Endothelial cell of umbilical vein (primary cell): ENCODE measurements around the gene DTD1. TPM values are rescaled to one million over a fixed set of nuclear protein-coding genes. Genes with fewer than 3 reads are reported as not detected.

Experiments used
- BruUV-seq: library from RNA; stranded (reverse); fragments of 400-500 nt; replicated peaks from 2 replicates; lab custom pipeline; 2021; lab: Mats Ljungman, UMichigan
- CTCF ChIA-PET: fragments of 300-600, 350-600 bp; sonication (Branson Sonifier 250); formaldehyde crosslinking; loops from one replicate; lab custom pipeline; 2021; ENCODE audit warnings: antibody characterized with exemption, inconsistent platforms; lab: Charles Lee
- POLR2A ChIA-PET: fragments of 300-600, 350-600 bp; sonication (Branson Sonifier 250); formaldehyde crosslinking; loops from one replicate; lab custom pipeline; 2021; ENCODE audit warnings: antibody characterized with exemption, inconsistent platforms; lab: Charles Lee
- DNase-seq: peaks from one replicate; pipeline ENCODE4 v3.0.0-alpha.2; 2011; ENCODE audit warnings: low read depth, low spot score
- FAIRE-seq: peaks from 2 replicates; lab custom pipeline; 2011; peaks lifted over from hg19 to GRCh38; lab: Jason Lieb, UNC
- H2AFZ ChIP-seq: 2 replicates; pipeline ENCODE4 v1.6.0; 2012; ENCODE audit warnings: low read depth, low read length, control low read depth, inconsistent platforms
- H3K27ac ChIP-seq: 2 replicates; pipeline ENCODE4 v1.5.1; 2011; ENCODE audit warnings: low read depth, mild to moderate bottlenecking, control low read depth, low read length, moderate library complexity; ENCODE audit not compliant: insufficient read depth
- H3K27me3 ChIP-seq, 2 experiments: 2 replicates each; pipeline versions ENCODE4 v1.6.0 to v1.6.1; 2011; ENCODE audit warnings: low read length in 2 of 2, mixed read lengths in 1 of 2; ENCODE audit not compliant: control insufficient read depth in 2 of 2, insufficient read depth in 2 of 2
- H3K36me3 ChIP-seq, 2 experiments: 2 replicates in 1 of 2; 3 replicates in 1 of 2; pipeline ENCODE4 v1.5.1; 2011; ENCODE audit warnings: low read length in 2 of 2, mild to moderate bottlenecking in 1 of 2, moderate library complexity in 1 of 2; ENCODE audit not compliant: control insufficient read depth in 2 of 2, insufficient read depth in 2 of 2; ENCODE audit errors: extremely low read depth in 1 of 2
- H3K4me1 ChIP-seq: 3 replicates; pipeline ENCODE4 v1.5.1; 2011; ENCODE audit warnings: mild to moderate bottlenecking, low read length; ENCODE audit not compliant: control insufficient read depth, insufficient read depth; ENCODE audit errors: extremely low read depth
- H3K4me2 ChIP-seq: 2 replicates; pipeline ENCODE4 v1.6.1; 2011; ENCODE audit warnings: low read length, control low read depth, mixed read lengths; ENCODE audit not compliant: insufficient read depth
- H3K4me3 ChIP-seq, 3 experiments: fragments of 200-600 bp in 1 of 3; sonication (generic), shearing (Covaris generic) in 1 of 3; replicated peaks in 1 of 3; 2 replicates each; pipeline ENCODE4 v1.5.1; 2011 to 2016; ENCODE audit warnings: control low read depth in 3 of 3, low read length in 3 of 3, mild to moderate bottlenecking in 2 of 3, inconsistent platforms in 1 of 3, low read depth in 1 of 3, moderate library complexity in 1 of 3; ENCODE audit not compliant: insufficient read depth in 1 of 3
- H3K79me2 ChIP-seq: 2 replicates; pipeline ENCODE4 v1.6.0; 2012; ENCODE audit warnings: low read length, inconsistent platforms; ENCODE audit not compliant: control insufficient read depth, insufficient read depth
- H3K9ac ChIP-seq: replicated peaks from 2 replicates; pipeline ENCODE3; 2011; ENCODE audit warnings: low read length, control low read depth; ENCODE audit not compliant: insufficient read depth; ENCODE audit errors: extremely low read depth
- H3K9me1 ChIP-seq: replicated peaks from 3 replicates; pipeline ENCODE4 v1.6.0; 2011; ENCODE audit warnings: mild to moderate bottlenecking, low read length; ENCODE audit not compliant: control insufficient read depth, insufficient read depth; ENCODE audit errors: extremely low read depth
- H3K9me3 ChIP-seq: replicated peaks from 2 replicates; pipeline ENCODE4 v1.5.1; 2012; ENCODE audit warnings: low read length, inconsistent platforms; ENCODE audit not compliant: control insufficient read depth, insufficient read depth
- H4K20me1 ChIP-seq: replicated peaks from 2 replicates; pipeline ENCODE3; 2011; ENCODE audit warnings: mild to moderate bottlenecking, low read length; ENCODE audit not compliant: control insufficient read depth, insufficient read depth; ENCODE audit errors: extremely low read depth
- CTCF ChIP-seq, 2 donors: IDR thresholded peaks; 1 replicate in 1 of 2; 2 replicates in 1 of 2; pipeline ENCODE4 v1.5.1; 2011; ENCODE audit warnings: low read length in 2 of 2, mild to moderate bottlenecking in 2 of 2, moderate library complexity in 2 of 2, control low read depth in 1 of 2, inconsistent platforms in 1 of 2, low read depth in 1 of 2; ENCODE audit not compliant: insufficient read depth in 1 of 2; ENCODE audit errors: extremely low read depth in 1 of 2
- EZH2 ChIP-seq: IDR thresholded peaks from 2 replicates; pipeline ENCODE4 v1.6.1; 2012; ENCODE audit warnings: borderline replicate concordance, low read depth, mild to moderate bottlenecking, moderate library complexity, low read length, inconsistent platforms; ENCODE audit not compliant: severe bottlenecking
- FOS ChIP-seq: IDR thresholded peaks from 2 replicates; pipeline ENCODE4 v1.6.1; 2011; ENCODE audit warnings: mild to moderate bottlenecking, low read length, moderate library complexity, borderline replicate concordance; ENCODE audit not compliant: insufficient read depth
- GATA2 ChIP-seq: IDR thresholded peaks from 2 replicates; pipeline ENCODE4 v1.7.0; 2011; ENCODE audit warnings: low read depth, mild to moderate bottlenecking, moderate library complexity, mixed read lengths, low read length; ENCODE audit not compliant: insufficient read length, insufficient read depth
- JUN ChIP-seq: IDR thresholded peaks from 2 replicates; pipeline ENCODE4 v1.6.1; 2011; ENCODE audit warnings: borderline replicate concordance, low read depth; ENCODE audit not compliant: insufficient read length, insufficient read depth
- MYC ChIP-seq: IDR thresholded peaks from one replicate; pipeline ENCODE4 v1.6.1; 2011; ENCODE audit warnings: mild to moderate bottlenecking, low read depth, low read length
- POLR2A ChIP-seq: IDR thresholded peaks from 2 replicates; pipeline ENCODE4 v1.6.1; 2012; ENCODE audit warnings: low read depth, mild to moderate bottlenecking, control low read depth, low read length
- POLR2AphosphoS5 ChIP-seq: IDR thresholded peaks from 2 replicates; pipeline ENCODE4 v1.6.1; 2012; ENCODE audit warnings: low read depth, mild to moderate bottlenecking, control low read depth, low read length, moderate library complexity; ENCODE audit not compliant: insufficient read depth
- dilution Hi-C: fragments of 300-500 bp; cut with MboI; formaldehyde crosslinking; loops from one replicate; pipeline ENCODE4 v1.15.0; 2019; ENCODE audit warnings: low sequenced_read_pairs; ENCODE audit not compliant: extremely low pct_ligation_motif_present
- intact Hi-C: fragments of 100-400 bp; cut with micrococcal nuclease; formaldehyde crosslinking; loops from one replicate; pipeline ENCODE4 v1.10.0; 2022
- polyA plus RNA-seq, 4 experiments: library from polyadenylated mRNA; depleted of rRNA in 3 of 4; stranded (reverse) in 3 of 4; unstranded in 1 of 4; fragments of >200 nt; gene quantifications; 2 replicates each; pipeline versions ENCODE4 v1.2.1 to v1.2.3, GENCODE V29; 2011 to 2012; ENCODE audit warnings: missing spikeins in 1 of 4
- total RNA-seq: library from RNA; stranded (reverse); gene quantifications from 2 replicates; pipeline ENCODE4 v1.2.3, GENCODE V29; 2021
- TF ChIP-seq, protein P1 (sequence below): IDR thresholded peaks from 2 replicates; pipeline ENCODE4 v1.6.1; 2011; ENCODE audit not compliant: insufficient read depth, insufficient read length

The DTD1 gene
- total and polyA plus RNA-seq, 2 donors (not counting 3 experiments of a cell fraction or from before 2014, with no cell fraction given): 48.2 to 50.8 TPM

GRCh38 chr20:18645851-18646250, 58.0 kb downstream of the DTD1 start:
- intact Hi-C loops (no loop called here), dilution Hi-C loops (no loop called here)
- no peaks in the 10 kb centered on the region for H3K79me2 ChIP-seq
- no peaks in the 10 kb centered on the region for H4K20me1 ChIP-seq
- no peaks in the 10 kb centered on the region for H3K4me1 ChIP-seq
- H3K9ac ChIP-seq: no peak overlapping the region
- no peak for FAIRE-seq
- no peaks in the 10 kb centered on the region for H3K36me3 ChIP-seq
- POLR2A ChIA-PET: no interaction called here
- H3K9me1 ChIP-seq: no peaks in the 10 kb centered on the region
- no peak overlapping the region for H3K4me3 ChIP-seq
- no peak overlapping the region for H2AFZ ChIP-seq
- no peak overlapping the region for H3K4me2 ChIP-seq
- BruUV-seq: no TSS peak
- H3K27ac ChIP-seq: no peak overlapping the region
- CTCF ChIA-PET: no interaction called here
- TF ChIP-seq FOS: no peak
- no peak for TF ChIP-seq GATA2
- TF ChIP-seq MYC: no peak
- TF ChIP-seq, protein P1, sequence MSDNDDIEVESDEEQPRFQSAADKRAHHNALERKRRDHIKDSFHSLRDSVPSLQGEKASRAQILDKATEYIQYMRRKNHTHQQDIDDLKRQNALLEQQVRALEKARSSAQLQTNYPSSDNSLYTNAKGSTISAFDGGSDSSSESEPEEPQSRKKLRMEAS: no peak
- no peak for TF ChIP-seq CTCF (IDR thresholded peaks at IDR 0.05; ENCODE audit: extremely low read depth in 1 of 2, insufficient read depth in 1 of 2, low read depth in 1 of 2, low read length in 2 of 2)
- no peak for TF ChIP-seq JUN
- TF ChIP-seq POLR2A: no peak
- H3K9me3 ChIP-seq: no peaks in the 10 kb centered on the region
- no peak for DNase-seq
- no peaks in the 10 kb centered on the region for H3K27me3 ChIP-seq

- no TSS peak for BruUV-seq
- DNase-seq (no peak), FAIRE-seq (no peak)
- Histone ChIP-seq H3K27ac (no peak overlapping the region), H2AFZ (no peak overlapping the region), H3K36me3 (no peaks in the 10 kb centered on the region), H3K4me3 (no peak overlapping the region), H3K79me2 (no peaks in the 10 kb centered on the region), H3K4me1 (no peaks in the 10 kb centered on the region), H3K9me1 (no peaks in the 10 kb centered on the region), H4K20me1 (no peaks in the 10 kb centered on the region), H3K27me3 (no peaks in the 10 kb centered on the region), H3K4me2 (no peak overlapping the region), H3K9ac (no peak overlapping the region), H3K9me3 (no peaks in the 10 kb centered on the region)
- dilution Hi-C loops (no loop called here), intact Hi-C loops (no loop called here)
- ChIA-PET CTCF (no interaction called here), POLR2A (no interaction called here)
- no peak for TF ChIP-seq CTCF (IDR thresholded peaks at IDR 0.05; ENCODE audit: extremely low read depth in 1 of 2, insufficient read depth in 1 of 2, low read depth in 1 of 2, low read length in 2 of 2)
- TF ChIP-seq GATA2: no peak
- no peak for TF ChIP-seq MYC
- TF ChIP-seq POLR2A: no peak
- no peak for TF ChIP-seq JUN
- TF ChIP-seq POLR2AphosphoS5: no peak
- no peak for TF ChIP-seq EZH2
- no peak for TF ChIP-seq FOS
- TF ChIP-seq, protein P1: no peak
Observed at GRCh38 chr20:18647777-18648176, 59.9 kb downstream of the DTD1 start.
